OCI-LY1 (cell line): Measurements from ENCODE around the gene SERINC5.

ENCODE experiments used
- H2AFZ ChIP-seq: fragments of 200-600 bp; sonication (generic), shearing (Covaris generic); 2 replicates; pipeline ENCODE4 v1.6.0; 2014; ENCODE audit warnings: antibody characterized with exemption, mild to moderate bottlenecking, low read length
- H3F3A ChIP-seq: fragments of 200-600 bp; sonication (generic), shearing (Covaris generic); 2 replicates; pipeline ENCODE4 v1.6.0; 2014; ENCODE audit warnings: mild to moderate bottlenecking, antibody characterized with exemption, low read length, moderate library complexity; ENCODE audit not compliant: insufficient read depth
- H3K27ac ChIP-seq: fragments of 200-600 bp; sonication (generic); 2 replicates; pipeline ENCODE4 v1.5.1; 2014; ENCODE audit warnings: low read length, mixed run types, mild to moderate bottlenecking, low read depth; ENCODE audit not compliant: poor library complexity, severe bottlenecking
- H3K27me3 ChIP-seq: fragments of 200-600 bp; sonication (generic); 2 replicates; pipeline ENCODE4 v1.6.0; 2014; ENCODE audit warnings: antibody characterized with exemption, mild to moderate bottlenecking, low read length, moderate library complexity; ENCODE audit not compliant: insufficient read depth
- H3K36me3 ChIP-seq: fragments of 200-600 bp; sonication (generic); 2 replicates; pipeline ENCODE4 v1.6.1; 2014; ENCODE audit warnings: mild to moderate bottlenecking, antibody characterized with exemption, low read length, moderate library complexity, mixed read lengths; ENCODE audit not compliant: insufficient read depth
- H3K4me1 ChIP-seq: fragments of 200-600 bp; sonication (generic); 2 replicates; pipeline ENCODE4 v1.5.1; 2014; ENCODE audit warnings: mild to moderate bottlenecking, low read length, moderate library complexity; ENCODE audit not compliant: insufficient read depth, severe bottlenecking
- H3K4me2 ChIP-seq: fragments of 200-600 bp; sonication (generic), shearing (Covaris generic); 2 replicates; pipeline ENCODE4 v1.6.1; 2014; ENCODE audit warnings: low read length
- H3K4me3 ChIP-seq: fragments of 200-600 bp; sonication (generic); 2 replicates; pipeline ENCODE4 v1.5.1; 2014; ENCODE audit warnings: low read length, low read depth, mild to moderate bottlenecking, mixed read lengths; ENCODE audit not compliant: poor library complexity, severe bottlenecking
- H3K79me2 ChIP-seq: fragments of 200-600 bp; shearing (Covaris generic); 2 replicates; pipeline ENCODE4 v1.6.1; 2016; ENCODE audit warnings: mixed run types, low read length, mixed read lengths; ENCODE audit not compliant: insufficient read depth
- H3K9ac ChIP-seq: fragments of 200-600 bp; sonication (generic), shearing (Covaris generic); 2 replicates; pipeline ENCODE4 v1.6.1; 2014; ENCODE audit warnings: mild to moderate bottlenecking, low read length, mixed read lengths
- H3K9me2 ChIP-seq: fragments of 200-600 bp; sonication (generic), shearing (Covaris generic); 2 replicates; pipeline ENCODE4 v1.6.1; 2014; ENCODE audit warnings: low read depth, mild to moderate bottlenecking, low read length, mixed read lengths
- H3K9me3 ChIP-seq: fragments of 200-600 bp; shearing (Covaris generic); 2 replicates; pipeline ENCODE4 v1.6.1; 2014; ENCODE audit warnings: low read length, mixed read lengths
- H4K20me1 ChIP-seq: fragments of 200-600 bp; sonication (generic), shearing (Covaris generic); 2 replicates; pipeline ENCODE4 v1.6.0; 2016; ENCODE audit warnings: mild to moderate bottlenecking, low read length; ENCODE audit not compliant: insufficient read depth
- CTCF ChIP-seq: fragments of 200-600 bp; sonication (generic), shearing (Covaris generic); IDR thresholded peaks from 2 replicates; pipeline ENCODE4 v1.5.1; 2017; ENCODE audit warnings: mild to moderate bottlenecking, antibody characterized with exemption, low read length, moderate library complexity, mixed read lengths
- EZH2 ChIP-seq: fragments of 200-600 bp; sonication (generic), shearing (Covaris generic); IDR thresholded peaks from 2 replicates; pipeline ENCODE4 v1.8.0; 2017; ENCODE audit warnings: borderline replicate concordance, mixed run types, mild to moderate bottlenecking, antibody characterized with exemption, low read length, moderate library complexity, mixed read lengths

Gene SERINC5

DNA sequence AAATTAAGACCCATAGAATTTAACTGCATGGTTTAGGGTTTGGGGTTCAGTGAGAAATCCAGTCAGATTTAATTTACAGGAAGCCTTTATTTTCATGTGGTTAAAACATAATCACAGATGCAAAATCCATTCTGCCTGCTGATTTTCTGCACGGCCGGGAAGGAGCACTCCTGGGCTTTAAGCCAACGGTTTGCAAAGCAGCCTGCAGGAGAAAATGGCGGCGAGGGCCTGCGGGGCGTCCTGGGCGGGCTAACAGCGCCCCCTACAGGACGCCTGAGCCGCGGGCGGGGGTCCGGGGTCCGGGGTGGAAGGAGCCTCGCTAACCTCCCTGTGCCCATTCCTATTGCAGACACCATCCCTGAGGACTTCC is 173.1 kb downstream of the SERINC5 start:
- no peaks in the 10 kb centered on the region; the same call in 1 of the 2 replicates for H3F3A ChIP-seq
- H3K9me2 ChIP-seq: no peaks in the 10 kb centered on the region
- H3K36me3 ChIP-seq: no peaks in the 10 kb centered on the region
- H3K4me2 ChIP-seq: no peak overlapping the region
- H4K20me1 ChIP-seq: no peaks in the 10 kb centered on the region
- H3K27ac ChIP-seq: no peak overlapping the region
- H3K9me3 ChIP-seq: no peaks in the 10 kb centered on the region
- H3K4me3 ChIP-seq: no peak overlapping the region
- H3K27me3 ChIP-seq: no peaks in the 10 kb centered on the region
- H2AFZ ChIP-seq: no peak overlapping the region
- H3K9ac ChIP-seq: no peak overlapping the region
- H3K4me1 ChIP-seq: peaks cover 6% of the 10 kb centered on the region
- no peaks in the 10 kb centered on the region for H3K79me2 ChIP-seq
- TF ChIP-seq EZH2 (no peak), CTCF (peak; percentile 74)

DNA sequence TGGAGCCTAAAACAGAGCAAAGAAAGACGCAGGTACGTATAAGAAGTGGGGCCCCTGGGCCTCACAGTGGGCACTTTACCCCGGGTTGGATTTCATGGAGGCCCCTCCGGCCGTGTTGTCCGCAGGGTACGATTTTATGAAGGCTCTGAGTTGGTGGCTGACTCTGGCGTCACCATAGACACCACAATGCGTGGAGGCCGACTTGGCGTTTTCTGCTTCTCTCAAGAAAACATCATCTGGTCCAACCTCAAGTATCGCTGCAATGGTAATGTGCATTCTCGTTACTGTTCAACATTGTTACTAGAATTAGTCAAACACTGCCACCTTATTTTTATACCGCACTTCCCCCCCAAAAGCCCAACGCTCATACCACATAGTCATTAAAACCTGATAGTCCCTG is 173.6 kb downstream of the SERINC5 start:
- no peak for TF ChIP-seq EZH2
- TF ChIP-seq CTCF: no peak
- H3K36me3 ChIP-seq: no peaks in the 10 kb centered on the region
- H3F3A ChIP-seq: no peaks in the 10 kb centered on the region; the same call in 1 of the 2 replicates
- H3K9ac ChIP-seq: no peak overlapping the region
- no peak overlapping the region for H3K4me2 ChIP-seq
- no peak overlapping the region for H3K4me3 ChIP-seq
- no peaks in the 10 kb centered on the region for H3K27me3 ChIP-seq
- H4K20me1 ChIP-seq: no peaks in the 10 kb centered on the region
- no peak overlapping the region for H2AFZ ChIP-seq
- peaks cover 6% of the 10 kb centered on the region for H3K4me1 ChIP-seq
- H3K79me2 ChIP-seq: no peaks in the 10 kb centered on the region
- no peaks in the 10 kb centered on the region for H3K9me2 ChIP-seq
- no peak overlapping the region for H3K27ac ChIP-seq
- H3K9me3 ChIP-seq: no peaks in the 10 kb centered on the region

GRCh38 chr5:80078921-80079320 is 176.9 kb downstream of the SERINC5 start:
- H3F3A ChIP-seq: no peaks in the 10 kb centered on the region; the same call in 1 of the 2 replicates

More at GRCh38 chr5:80078921-80079320, 176.9 kb downstream of the SERINC5 start:
- H3K4me3 ChIP-seq: no peak overlapping the region
- no peak overlapping the region for H2AFZ ChIP-seq
- peaks cover 6% of the 10 kb centered on the region for H3K4me1 ChIP-seq
- TF ChIP-seq CTCF: no peak
- no peak for TF ChIP-seq EZH2
- no peaks in the 10 kb centered on the region for H3K27me3 ChIP-seq
- H3K27ac ChIP-seq: no peak overlapping the region
- H3K9me2 ChIP-seq: no peaks in the 10 kb centered on the region
- no peaks in the 10 kb centered on the region for H3K9me3 ChIP-seq
- no peaks in the 10 kb centered on the region for H3K36me3 ChIP-seq
- H3K4me2 ChIP-seq: no peak overlapping the region
- H4K20me1 ChIP-seq: no peaks in the 10 kb centered on the region
- no peak overlapping the region for H3K9ac ChIP-seq
- no peaks in the 10 kb centered on the region for H3K79me2 ChIP-seq
